Activated T-cell treated with anti-CD3 and anti-CD28 coated beads for 24 hours (primary cell): Measurements from ENCODE around the gene CCDC158.

Source experiments
- DNase-seq: peaks from one replicate; pipeline ENCODE4 v3.0.0-alpha.2; 2020; ENCODE audit warnings: low read depth

The CCDC158 gene

GRCh38 chr4:76280488-76281441, 140.2 kb downstream of the CCDC158 start:
- DNase-seq, result no peak

GRCh38 chr4:76279462-76279861, 141.5 kb downstream of the CCDC158 start:
- no peak for DNase-seq

- DNase-seq, result no peak
Measured at GRCh38 chr4:76278583-76278982, 142.4 kb downstream of the CCDC158 start.

- DNase-seq, result no peak
Measured at GRCh38 chr4:76277667-76278066, 143.3 kb downstream of the CCDC158 start.

- no peak for DNase-seq
Measured at GRCh38 chr4:76276813-76277212, 144.1 kb downstream of the CCDC158 start.

- DNase-seq, result no peak
Measured at GRCh38 chr4:76275486-76276124, 145.3 kb downstream of the CCDC158 start.

- no peak for DNase-seq
Measured at GRCh38 chr4:76272999-76273398, 147.9 kb downstream of the CCDC158 start.

GRCh38 chr4:76272582-76272981, 148.4 kb downstream of the CCDC158 start:
- DNase-seq, result no peak

GRCh38 chr4:76272073-76272472, 148.9 kb downstream of the CCDC158 start:
- DNase-seq, result no peak

GRCh38 chr4:76271248-76271647, 149.7 kb downstream of the CCDC158 start:
- no peak for DNase-seq

GRCh38 chr4:76270244-76271175, 150.4 kb downstream of the CCDC158 start:
- no peak for DNase-seq

- DNase-seq, result no peak
Measured at GRCh38 chr4:76267811-76268210, 153.1 kb downstream of the CCDC158 start.

- no peak for DNase-seq
Measured at GRCh38 chr4:76266627-76267026, 154.3 kb downstream of the CCDC158 start.

GRCh38 chr4:76265631-76266218, 155.2 kb downstream of the CCDC158 start:
- DNase-seq, result no peak
